Hepatocyte (in vitro differentiated cells): Measurements from ENCODE around the gene DNAH3.

Experiments used
- EZH2 ChIP-seq: fragments of 200-600 bp; sonication (generic); IDR thresholded peaks from 2 replicates; pipeline ENCODE4 v1.6.1; 2016; ENCODE audit warnings: antibody characterized with exemption, mild to moderate bottlenecking, borderline replicate concordance
- TF ChIP-seq, protein P1 (sequence below): fragments of 200-600 bp; sonication (generic); IDR thresholded peaks from 2 replicates; pipeline ENCODE4 v1.5.1; 2016; ENCODE audit warnings: antibody characterized with exemption, mild to moderate bottlenecking; ENCODE audit not compliant: poor library complexity

DNA sequence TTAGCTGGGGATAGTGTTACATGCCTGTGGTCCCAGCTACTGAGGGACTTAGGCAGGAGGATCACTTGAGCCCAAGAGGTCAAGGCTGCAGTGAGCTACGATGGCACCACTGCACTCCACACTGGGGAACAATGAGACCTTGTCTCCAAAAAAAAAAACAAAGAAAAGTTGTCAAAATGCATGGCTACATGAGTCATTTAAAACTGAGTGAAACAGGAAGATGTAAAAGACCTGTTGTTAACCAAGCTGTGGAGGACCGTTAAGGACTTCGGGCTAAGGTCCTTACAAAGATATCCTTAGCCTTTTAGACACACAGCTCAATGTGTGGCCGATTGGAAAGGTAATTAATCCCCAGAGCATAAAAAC, 35.7 kb upstream of the DNAH3 start:
- TF ChIP-seq EZH2, result no peak
- TF ChIP-seq, protein P1, sequence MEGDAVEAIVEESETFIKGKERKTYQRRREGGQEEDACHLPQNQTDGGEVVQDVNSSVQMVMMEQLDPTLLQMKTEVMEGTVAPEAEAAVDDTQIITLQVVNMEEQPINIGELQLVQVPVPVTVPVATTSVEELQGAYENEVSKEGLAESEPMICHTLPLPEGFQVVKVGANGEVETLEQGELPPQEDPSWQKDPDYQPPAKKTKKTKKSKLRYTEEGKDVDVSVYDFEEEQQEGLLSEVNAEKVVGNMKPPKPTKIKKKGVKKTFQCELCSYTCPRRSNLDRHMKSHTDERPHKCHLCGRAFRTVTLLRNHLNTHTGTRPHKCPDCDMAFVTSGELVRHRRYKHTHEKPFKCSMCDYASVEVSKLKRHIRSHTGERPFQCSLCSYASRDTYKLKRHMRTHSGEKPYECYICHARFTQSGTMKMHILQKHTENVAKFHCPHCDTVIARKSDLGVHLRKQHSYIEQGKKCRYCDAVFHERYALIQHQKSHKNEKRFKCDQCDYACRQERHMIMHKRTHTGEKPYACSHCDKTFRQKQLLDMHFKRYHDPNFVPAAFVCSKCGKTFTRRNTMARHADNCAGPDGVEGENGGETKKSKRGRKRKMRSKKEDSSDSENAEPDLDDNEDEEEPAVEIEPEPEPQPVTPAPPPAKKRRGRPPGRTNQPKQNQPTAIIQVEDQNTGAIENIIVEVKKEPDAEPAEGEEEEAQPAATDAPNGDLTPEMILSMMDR, result no peak
